Measurements from ENCODE around the gene PIMREG. TPM values are rescaled to one million over a fixed set of nuclear protein-coding genes. Genes with fewer than 3 reads are reported as not detected.

PIMREG gene
- total RNA-seq, 2 experiments from 2014 or later, result 6.8 to 17.0 TPM

GRCh38 chr17:6496116-6496481 lies 51.8 kb downstream of the PIMREG start:
- H3K4me3 Mint-ChIP-seq, result no peak overlapping the region
- H3K4me1 Mint-ChIP-seq, result peaks cover 14% of the 10 kb centered on the region
- H3K27me3 Mint-ChIP-seq, result peaks cover 22% of the 10 kb centered on the region
- no peaks in the 10 kb centered on the region for H3K36me3 Mint-ChIP-seq
- ATAC-seq (no peak), DNase-seq (no peak)
- CTCF ChIA-PET, result interaction anchor here (1.4 kb wide), 1 partner anchor 23 kb away, joined by 3 read pairs; no protein-coding TSS in a partner anchor
- H3K27ac Mint-ChIP-seq, result no peak overlapping the region
- no peaks in the 10 kb centered on the region for H3K9me3 Mint-ChIP-seq (ENCODE audit: low read depth)

- DNase-seq (no peak), ATAC-seq (no peak)
- H3K9me3 Mint-ChIP-seq (ENCODE audit: low read depth), result no peaks in the 10 kb centered on the region
- no peak overlapping the region for H3K27ac Mint-ChIP-seq
- H3K27me3 Mint-ChIP-seq, result peaks cover 22% of the 10 kb centered on the region
- no peak overlapping the region for H3K4me3 Mint-ChIP-seq
- no peaks in the 10 kb centered on the region for H3K36me3 Mint-ChIP-seq
- CTCF ChIA-PET, result interaction anchor here (1.1 kb wide), 1 partner anchor 23 kb away, joined by 3 read pairs; no protein-coding TSS in a partner anchor
- H3K4me1 Mint-ChIP-seq, result peaks cover 14% of the 10 kb centered on the region
These were observed 52.6 kb downstream of the PIMREG start for GRCh38 chr17:6496640-6497441.

- H3K9me3 Mint-ChIP-seq (ENCODE audit: low read depth), result no peaks in the 10 kb centered on the region
- H3K4me3 Mint-ChIP-seq, result no peak overlapping the region
- CTCF ChIA-PET, result interaction anchor here (1.1 kb wide), 1 partner anchor 24 kb away, joined by 3 read pairs; no protein-coding TSS in a partner anchor
- peaks cover 22% of the 10 kb centered on the region for H3K27me3 Mint-ChIP-seq
- H3K27ac Mint-ChIP-seq, result no peak overlapping the region
- DNase-seq (no peak), ATAC-seq (no peak)
- no peaks in the 10 kb centered on the region for H3K36me3 Mint-ChIP-seq
- H3K4me1 Mint-ChIP-seq, result peaks cover 14% of the 10 kb centered on the region
These were observed 53.4 kb downstream of the PIMREG start for GRCh38 chr17:6497496-6498221.

- Mint-ChIP-seq H3K36me3 (no peaks in the 10 kb centered on the region), H3K27ac (no peak overlapping the region), H3K4me3 (no peak overlapping the region), H3K9me3 (ENCODE audit: low read depth) (no peaks in the 10 kb centered on the region), H3K4me1 (peaks cover 14% of the 10 kb centered on the region), H3K27me3 (peaks cover 22% of the 10 kb centered on the region)
- CTCF ChIA-PET, result no interaction called here
- ATAC-seq (no peak), DNase-seq (no peak)
These were observed 54.1 kb downstream of the PIMREG start for GRCh38 chr17:6498356-6498755.

GRCh38 chr17:6498901-6499540 lies 54.8 kb downstream of the PIMREG start:
- H3K4me1 Mint-ChIP-seq, result peaks cover 14% of the 10 kb centered on the region
- no peak overlapping the region for H3K4me3 Mint-ChIP-seq
- no peak for DNase-seq
- no peak overlapping the region for H3K27ac Mint-ChIP-seq
- no peaks in the 10 kb centered on the region for H3K9me3 Mint-ChIP-seq (ENCODE audit: low read depth)
- no peaks in the 10 kb centered on the region for H3K36me3 Mint-ChIP-seq
- H3K27me3 Mint-ChIP-seq, result peaks cover 22% of the 10 kb centered on the region
- CTCF ChIA-PET, result no interaction called here
- no peak for ATAC-seq

Other genes starting within 250 kb of the PIMREG start
- not detected for gene AIPL1, start 9.3 kb upstream of the PIMREG start, total RNA-seq
- under 1 TPM; 0.37 to 0.76 TPM for gene PITPNM3, start 112.1 kb downstream of the PIMREG start, total RNA-seq
- 10 to 100 TPM; 16.5 to 18.0 TPM for gene KIAA0753, start 196.3 kb downstream of the PIMREG start, total RNA-seq
- 10 to 100 TPM; 69.6 to 71.6 TPM for gene TXNDC17, start 196.6 kb downstream of the PIMREG start, total RNA-seq
- gene MED31, start 207.2 kb downstream of the PIMREG start, total RNA-seq, result 10 to 100 TPM; 18.3 TPM
- gene C17orf100, start 207.3 kb downstream of the PIMREG start, total RNA-seq, result 1 to 10 TPM; 1.1 to 1.4 TPM